Chondrocyte (in vitro differentiated cells): Measurements from ENCODE around the gene MEIG1. TPM values are rescaled to one million over a fixed set of nuclear protein-coding genes. Genes with fewer than 3 reads are reported as not detected.
"Not testable (repeated sequence)": the region's sequence is repeated elsewhere in the genome, so short reads cannot be mapped to it uniquely, and the experiment has no call there.

Source experiments
- DNase-seq: peaks from one replicate; pipeline ENCODE4 v3.0.0; 2021; ENCODE audit warnings: mixed read lengths, low spot score
- H3K27ac Mint-ChIP-seq: one replicate; pipeline ENCODE4 v1.8.0; 2021; ENCODE audit warnings: mild to moderate bottlenecking, moderate library complexity, mixed read lengths; ENCODE audit not compliant: unreplicated experiment
- H3K27me3 Mint-ChIP-seq: 2 replicates; pipeline ENCODE4 v1.8.0; 2021; ENCODE audit warnings: low read depth, mixed read lengths
- H3K36me3 Mint-ChIP-seq: 2 replicates; pipeline ENCODE4 v1.8.0; 2021; ENCODE audit warnings: low read depth, mixed read lengths
- H3K4me1 Mint-ChIP-seq: 2 replicates; pipeline ENCODE4 v1.8.0; 2021; ENCODE audit warnings: low read depth, mild to moderate bottlenecking, mixed read lengths
- H3K4me3 Mint-ChIP-seq: one replicate; pipeline ENCODE4 v1.8.0; 2021; ENCODE audit warnings: mild to moderate bottlenecking, moderate library complexity, mixed read lengths; ENCODE audit not compliant: unreplicated experiment
- H3K9me3 Mint-ChIP-seq: 2 replicates; pipeline ENCODE4 v1.8.0; 2021; ENCODE audit warnings: low read depth, mixed read lengths
- CTCF ChIP-seq: fragments of 200-600 bp; sonication (generic); IDR thresholded peaks from 2 replicates; pipeline ENCODE4 v1.5.0; 2021; ENCODE audit warnings: antibody characterized with exemption, mild to moderate bottlenecking, moderate library complexity
- total RNA-seq: library from RNA; stranded (reverse); gene quantifications from 3 replicates; pipeline ENCODE4 v1.2.1, GENCODE V29; 2021

The MEIG1 gene
- total RNA-seq, 1 donor from 2014 or later, result not detected

- Mint-ChIP-seq H3K36me3 (peaks cover 36% of the 10 kb centered on the region), H3K4me1 (no peaks in the 10 kb centered on the region)
Measured at GRCh38 chr10:14930610-14931009, 28.6 kb upstream of the MEIG1 start.

GRCh38 chr10:14936584-14936983 is 22.6 kb upstream of the MEIG1 start:
- H3K9me3 Mint-ChIP-seq, result no peaks in the 10 kb centered on the region
- no peak overlapping the region for H3K4me3 Mint-ChIP-seq
- no peak for DNase-seq
- H3K27ac Mint-ChIP-seq, result no peak overlapping the region
- peaks cover 22% of the 10 kb centered on the region for H3K36me3 Mint-ChIP-seq
- no peaks in the 10 kb centered on the region for H3K4me1 Mint-ChIP-seq
- TF ChIP-seq CTCF, result no peak
- H3K27me3 Mint-ChIP-seq, result no peaks in the 10 kb centered on the region

More at GRCh38 chr10:14930610-14931009, 28.6 kb upstream of the MEIG1 start:
- Mint-ChIP-seq H3K27ac (no peak overlapping the region), H3K9me3 (no peaks in the 10 kb centered on the region), H3K4me3 (no peak overlapping the region), H3K27me3 (no peaks in the 10 kb centered on the region)
- no peak for TF ChIP-seq CTCF
- DNase-seq, result no peak

GRCh38 chr10:14938971-14939370 is 20.2 kb upstream of the MEIG1 start:
- DNase-seq, H3K4me1 Mint-ChIP-seq, H3K9me3 Mint-ChIP-seq, H3K4me3 Mint-ChIP-seq, H3K27ac Mint-ChIP-seq, H3K27me3 Mint-ChIP-seq: not testable (repeated sequence)
- H3K36me3 Mint-ChIP-seq, result peaks cover 13% of the 10 kb centered on the region

GRCh38 chr10:14942147-14942949 is 16.8 kb upstream of the MEIG1 start:
- not testable (repeated sequence) for H3K27me3 Mint-ChIP-seq, H3K4me1 Mint-ChIP-seq, DNase-seq, H3K9me3 Mint-ChIP-seq, H3K4me3 Mint-ChIP-seq, H3K27ac Mint-ChIP-seq
- H3K36me3 Mint-ChIP-seq, result peaks cover 12% of the 10 kb centered on the region

GRCh38 chr10:14942950-14943338 is 16.2 kb upstream of the MEIG1 start:
- H3K4me3 Mint-ChIP-seq, H3K9me3 Mint-ChIP-seq, DNase-seq, H3K27me3 Mint-ChIP-seq, H3K27ac Mint-ChIP-seq, H3K4me1 Mint-ChIP-seq: not testable (repeated sequence)
- H3K36me3 Mint-ChIP-seq, result peaks cover 12% of the 10 kb centered on the region

- Mint-ChIP-seq H3K27ac (no peak overlapping the region), H3K4me3 (no peak overlapping the region), H3K27me3 (no peaks in the 10 kb centered on the region), H3K9me3 (no peaks in the 10 kb centered on the region), H3K36me3 (peaks cover 7% of the 10 kb centered on the region), H3K4me1 (no peaks in the 10 kb centered on the region)
- TF ChIP-seq CTCF, result no peak
- DNase-seq, result no peak
Measured at GRCh38 chr10:14945108-14945507, 14.1 kb upstream of the MEIG1 start.

- H3K4me1 Mint-ChIP-seq, result peaks cover 4% of the 10 kb centered on the region
- H3K27me3 Mint-ChIP-seq, result no peaks in the 10 kb centered on the region
- no peak overlapping the region for H3K4me3 Mint-ChIP-seq
- H3K27ac Mint-ChIP-seq, result no peak overlapping the region
- no peak for TF ChIP-seq CTCF
- no peak for DNase-seq
- H3K9me3 Mint-ChIP-seq, result no peaks in the 10 kb centered on the region
- H3K36me3 Mint-ChIP-seq, result peaks cover 7% of the 10 kb centered on the region
Measured at GRCh38 chr10:14947268-14947667, 11.9 kb upstream of the MEIG1 start.
